Lung (tissue), 12 donors: Measurements from ENCODE around the gene OBSCN. TPM values are rescaled to one million over a fixed set of nuclear protein-coding genes. Genes with fewer than 3 reads are reported as not detected.

Source experiments
- ATAC-seq: fragments of 200-7000 bp; cut with Tn5 transposase; one replicate; pipeline ENCODE4 v1.9.1; 2020; ENCODE audit warnings: moderate number of reproducible peaks; ENCODE audit not compliant: insufficient read depth, low FRiP score
- DNase-seq, 3 donors: peaks; one replicate each; pipeline ENCODE4 v3.0.0-alpha.2; 2013 to 2017
- H3K27ac ChIP-seq, 2 donors: one replicate each; pipeline ENCODE4 v1.5.1; 2013; ENCODE audit warnings: mild to moderate bottlenecking in 2 of 2, moderate library complexity in 2 of 2, control low read depth in 1 of 2, inconsistent platforms in 1 of 2, low read depth in 1 of 2, low read length in 1 of 2
- H3K27me3 ChIP-seq, 3 donors: one replicate each; pipeline ENCODE4 v1.5.1; 2013; ENCODE audit warnings: low read length in 2 of 3; ENCODE audit not compliant: control insufficient read depth in 3 of 3, insufficient read depth in 3 of 3
- H3K36me3 ChIP-seq, 4 donors: one replicate each; pipeline ENCODE4 v1.5.1; 2013; ENCODE audit warnings: low read length in 4 of 4, mild to moderate bottlenecking in 1 of 4, moderate library complexity in 1 of 4; ENCODE audit not compliant: control insufficient read depth in 4 of 4, insufficient read depth in 4 of 4
- H3K4me1 ChIP-seq, 5 donors: one replicate each; pipeline ENCODE4 v1.5.1; 2013; ENCODE audit warnings: low read length in 5 of 5, mild to moderate bottlenecking in 2 of 5, moderate library complexity in 1 of 5; ENCODE audit not compliant: control insufficient read depth in 5 of 5, insufficient read depth in 5 of 5
- H3K4me3 ChIP-seq: one replicate; pipeline ENCODE4 v1.5.1; 2013; ENCODE audit warnings: mild to moderate bottlenecking, control low read depth, moderate library complexity
- H3K9ac ChIP-seq, 2 donors: one replicate each; pipeline ENCODE4 v1.5.1; 2013; ENCODE audit warnings: low read length in 2 of 2, control low read depth in 1 of 2; ENCODE audit not compliant: insufficient read depth in 1 of 2
- H3K9me3 ChIP-seq, 4 donors: one replicate each; pipeline ENCODE4 v1.5.1; 2013; ENCODE audit warnings: low read length in 3 of 4, mild to moderate bottlenecking in 1 of 4, moderate library complexity in 1 of 4; ENCODE audit not compliant: control insufficient read depth in 4 of 4, insufficient read depth in 3 of 4
- CTCF ChIP-seq: IDR thresholded peaks from 2 replicates; pipeline ENCODE4 v1.5.1; 2012; ENCODE audit warnings: mild to moderate bottlenecking; ENCODE audit errors: control extremely low read depth, extremely low read depth
- WGBS, 2 donors: extraction: QIAGEN DNeasy Blood & Tissue Kit; methylation state at CpG; one replicate each; pipeline ENCODE4 v1.1.7; 2013; 5-methylcytosine and 5-hydroxymethylcytosine counted together
- polyA plus RNA-seq, 2 donors: library from polyadenylated mRNA; stranded (reverse); fragments of 200-250 nt; gene quantifications; one replicate each; pipeline ENCODE4 v1.2.1, GENCODE V29; 2013
- total RNA-seq, 2 donors: library from RNA; depleted of rRNA in 1 of 2; stranded (reverse); fragments of >200 nt in 1 of 2; gene quantifications; one replicate each; pipeline ENCODE4 v1.2.1, GENCODE V29; 2014 to 2021
- donor health status: control.
- donor health status: control.
- donor health status: Bipolar disorder and iron deficiency.
- donor health status: healthy.
- donor health status: DM: yes; HTN: yes; CAD: no.

The OBSCN gene
- total and polyA plus RNA-seq, 4 donors = 5.1 to 47.3 (median 25.4) TPM

GRCh38 chr1:228403231-228403631, 195.4 kb downstream of the OBSCN start:
- no peak for DNase-seq
- Histone ChIP-seq H3K36me3 (peaks cover 0 to 29% (median 7%) of the 10 kb centered on the region in 4 donors), H3K9me3 (no peaks in the 10 kb centered on the region), H3K27me3 (no peaks in the 10 kb centered on the region), H3K4me1 (peaks cover 0 to 23% (median 11%) of the 10 kb centered on the region in 5 donors), H3K27ac (no peak overlapping the region), H3K9ac (no peak overlapping the region), H3K4me3 (no peak overlapping the region)
- WGBS, 2 donors = 95 to 96% methylated on average over 9 of the region's 9 CpGs
- TF ChIP-seq CTCF = no peak
- no peak for ATAC-seq

- DNase-seq = peak in 1 of 3 donors; percentile 7
- no peak overlapping the region for H3K27ac ChIP-seq
- no peak for TF ChIP-seq CTCF
- H3K36me3 ChIP-seq = peaks cover 0 to 22% (median 7%) of the 10 kb centered on the region in 4 donors
- H3K9me3 ChIP-seq = no peaks in the 10 kb centered on the region
- ATAC-seq = no peak
- H3K9ac ChIP-seq = no peak overlapping the region
- H3K4me3 ChIP-seq = no peak overlapping the region
- peaks cover 0 to 25% (median 11%) of the 10 kb centered on the region in 5 donors for H3K4me1 ChIP-seq
- no peaks in the 10 kb centered on the region for H3K27me3 ChIP-seq
- 67 to 72% methylated on average over 3 of the region's 3 CpGs for WGBS, 2 donors
Measured at GRCh38 chr1:228404107-228404720, 196.4 kb downstream of the OBSCN start.

GRCh38 chr1:228405200-228405978, 197.5 kb downstream of the OBSCN start:
- ATAC-seq (no peak), DNase-seq (no peak)
- 31 to 38% methylated on average over 11 of the region's 11 CpGs for WGBS, 2 donors
- Histone ChIP-seq H3K9me3 (no peaks in the 10 kb centered on the region), H3K36me3 (peaks cover 0 to 16% (median 5%) of the 10 kb centered on the region in 4 donors), H3K27me3 (no peaks in the 10 kb centered on the region), H3K4me1 (peaks cover 0 to 25% (median 11%) of the 10 kb centered on the region in 5 donors), H3K27ac (no peak overlapping the region), H3K9ac (peak overlapping the region; percentile 27 to 39), H3K4me3 (peak overlapping the region; percentile 94)
- no peak for TF ChIP-seq CTCF
